HG03460 (cell line): Measurements from ENCODE around the gene MASTL.

Source experiments
- ATAC-seq: cut with Tn5 transposase; IDR thresholded peaks from one replicate; pipeline ENCODE4 v1.9.1; 2021; ENCODE audit not compliant: unreplicated experiment

MASTL gene

GRCh38 chr10:27225011-27225590 is 69.9 kb downstream of the MASTL start:
- no peak for ATAC-seq

DNA sequence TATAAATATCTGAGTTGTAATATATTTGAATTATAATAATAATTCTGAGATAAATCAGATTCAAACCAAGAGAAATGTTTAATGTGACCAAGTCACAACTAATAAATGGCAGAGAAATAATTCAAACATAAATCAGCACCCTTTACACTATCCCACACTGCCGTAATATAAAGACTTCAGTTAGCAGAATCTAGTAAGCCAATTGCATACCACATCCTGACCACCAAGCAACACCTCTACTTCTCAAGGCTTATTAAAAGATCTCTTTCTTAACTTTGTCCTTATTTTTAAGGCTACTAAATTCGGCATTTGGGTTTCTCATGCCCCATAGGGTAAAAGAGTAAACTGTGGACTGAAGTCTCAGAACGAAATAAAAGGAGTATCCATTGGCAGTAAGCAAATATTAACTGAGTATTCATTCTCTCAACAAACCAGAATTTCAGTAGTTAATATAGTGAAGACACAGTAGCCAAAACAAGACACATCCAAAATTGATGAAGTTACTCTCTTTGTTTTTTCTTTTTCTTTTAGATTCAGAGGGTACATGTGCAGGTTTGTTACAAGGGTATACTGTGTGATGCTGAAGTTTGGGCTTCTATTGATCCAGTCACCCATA is 70.6 kb downstream of the MASTL start:
- ATAC-seq: no peak

GRCh38 chr10:27230022-27230421 is 74.9 kb downstream of the MASTL start:
- ATAC-seq: no peak

- no peak for ATAC-seq
Measured at GRCh38 chr10:27235706-27236105, 80.6 kb downstream of the MASTL start.
